Measurements from ENCODE around the gene KLF7. TPM values are rescaled to one million over a fixed set of nuclear protein-coding genes. Genes with fewer than 3 reads are reported as not detected.

Gene KLF7
- total RNA-seq, 4 donors from 2014 or later: 22.5 to 63.5 (median 37.1) TPM

GRCh38 chr2:207166349-207167098 lies 776 bp upstream of the KLF7 start:
- DNase-seq: peak; percentile 73 to 88 (median 88)
- peak overlapping the region; percentile 99 to 100 (median 99) for H3K27ac ChIP-seq
- TF ChIP-seq CTCF (IDR thresholded peaks at IDR 0.05) (peak in 5 of 6 experiments; percentile 31 to 58 (median 47)), POLR2A (IDR thresholded peaks at IDR 0.05) (peak; percentile 80 to 88)
- H3K36me3 ChIP-seq: no peaks in the 10 kb centered on the region
- peaks cover 0 to 5% (median 2%) of the 10 kb centered on the region in 4 donors for H3K4me1 ChIP-seq
- peak overlapping the region; percentile 65 to 84 (median 78) for H3K4me3 ChIP-seq
- no peaks in the 10 kb centered on the region for H3K27me3 ChIP-seq
- no peaks in the 10 kb centered on the region for H3K9me3 ChIP-seq

- H3K27me3 ChIP-seq: no peaks in the 10 kb centered on the region
- DNase-seq: peak; percentile 96 to 99 (median 97)
- H3K27ac ChIP-seq: peak overlapping the region; percentile 99 to 100 (median 99)
- H3K4me1 ChIP-seq: peaks cover 0 to 6% (median 2%) of the 10 kb centered on the region in 4 donors
- no peaks in the 10 kb centered on the region for H3K36me3 ChIP-seq
- TF ChIP-seq POLR2A (IDR thresholded peaks at IDR 0.05) (peak in 1 of 2 donors; percentile 52), CTCF (IDR thresholded peaks at IDR 0.05) (no peak)
- peak overlapping the region; percentile 65 to 84 (median 78) for H3K4me3 ChIP-seq
- H3K9me3 ChIP-seq: no peaks in the 10 kb centered on the region
Observed at GRCh38 chr2:207166039-207166348, 246 bp upstream of the KLF7 start.

GRCh38 chr2:207164006-207164831 lies 1.5 kb downstream of the KLF7 start:
- DNase-seq: peak; percentile 52 to 76 (median 68)

GRCh38 chr2:207163756-207164005 lies 2.1 kb downstream of the KLF7 start:
- TF ChIP-seq POLR2A (IDR thresholded peaks at IDR 0.05) (no peak), CTCF (IDR thresholded peaks at IDR 0.05) (no peak)
- H3K27me3 ChIP-seq: no peaks in the 10 kb centered on the region
- peak overlapping the region; percentile 65 to 84 (median 78) for H3K4me3 ChIP-seq
- peaks cover 0 to 10% (median 2%) of the 10 kb centered on the region in 4 donors for H3K4me1 ChIP-seq
- peak overlapping the region; percentile 99 to 100 (median 99) for H3K27ac ChIP-seq
- no peak for DNase-seq
- no peaks in the 10 kb centered on the region for H3K9me3 ChIP-seq
- no peaks in the 10 kb centered on the region for H3K36me3 ChIP-seq

More at GRCh38 chr2:207164006-207164831, 1.5 kb downstream of the KLF7 start:
- no peaks in the 10 kb centered on the region for H3K36me3 ChIP-seq
- H3K27me3 ChIP-seq: no peaks in the 10 kb centered on the region
- peak overlapping the region; percentile 99 to 100 (median 99) for H3K27ac ChIP-seq
- H3K4me3 ChIP-seq: peak overlapping the region; percentile 65 to 84 (median 78)
- peaks cover 0 to 10% (median 2%) of the 10 kb centered on the region in 4 donors for H3K4me1 ChIP-seq
- TF ChIP-seq POLR2A (IDR thresholded peaks at IDR 0.05) (peak; percentile 20 to 38), CTCF (IDR thresholded peaks at IDR 0.05) (no peak)
- no peaks in the 10 kb centered on the region for H3K9me3 ChIP-seq

- Histone ChIP-seq H3K4me1 (peaks cover 0 to 10% (median 2%) of the 10 kb centered on the region in 4 donors), H3K9me3 (no peaks in the 10 kb centered on the region), H3K27ac (peak overlapping the region; percentile 99 to 100 (median 99)), H3K36me3 (no peaks in the 10 kb centered on the region), H3K4me3 (peak overlapping the region; percentile 65 to 84 (median 78)), H3K27me3 (no peaks in the 10 kb centered on the region)
- peak in 1 of 3 donors; percentile 50 for DNase-seq
- TF ChIP-seq POLR2A (IDR thresholded peaks at IDR 0.05) (peak in 1 of 2 donors; percentile 44), CTCF (IDR thresholded peaks at IDR 0.05) (no peak)
Observed at GRCh38 chr2:207163053-207163755, 2.5 kb downstream of the KLF7 start.
